ENCODE results near the gene ADAMTSL1. TPM values are rescaled to one million over a fixed set of nuclear protein-coding genes. Genes with fewer than 3 reads are reported as not detected.

ADAMTSL1 gene
- polyA plus RNA-seq, 1 donor from 2014 or later: 1.1 TPM

DNA sequence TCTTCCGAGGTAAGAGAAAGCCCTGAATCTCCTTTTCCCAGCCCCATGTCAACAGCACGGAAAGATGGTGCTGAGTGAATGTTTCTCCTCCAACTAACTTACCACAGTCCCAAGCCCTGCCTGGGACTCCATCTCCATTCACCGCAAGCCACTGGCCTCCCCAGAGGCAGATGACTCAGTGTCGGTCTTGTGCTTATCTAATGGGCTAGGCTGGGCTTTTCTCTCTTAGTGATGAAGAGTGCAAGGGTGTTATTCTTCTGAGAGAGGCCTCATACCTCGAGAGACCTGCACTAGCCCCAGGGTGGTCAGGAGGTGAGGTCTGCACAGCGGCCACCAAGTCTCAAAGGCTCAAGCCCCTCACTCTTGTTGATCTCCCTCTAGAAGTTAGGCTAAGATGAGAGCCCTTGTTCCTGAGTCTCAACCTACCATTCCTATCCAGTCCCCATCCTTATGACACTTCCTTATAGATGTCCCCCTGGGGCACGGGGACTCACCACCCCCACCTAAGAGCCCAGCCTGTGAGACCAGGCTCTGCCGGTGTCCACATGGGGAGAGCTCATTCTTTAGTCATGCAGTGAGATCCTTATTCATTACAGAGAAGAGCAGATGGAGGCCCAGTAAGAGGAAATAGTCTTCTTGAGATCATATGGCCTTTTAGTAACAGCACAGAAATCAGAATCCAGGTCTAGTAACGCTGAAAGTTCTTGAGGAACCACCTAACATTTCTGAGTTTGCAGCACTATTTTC lies 432.1 kb downstream of the ADAMTSL1 start:
- Histone ChIP-seq H3K36me3 (ENCODE audit: insufficient read depth, low read length) (no peaks in the 10 kb centered on the region), H3F3A (ENCODE audit: insufficient read depth, low read length, poor library complexity, severe bottlenecking) (no peaks in the 10 kb centered on the region), H3K79me2 (replicated peaks; ENCODE audit: insufficient read depth, low read length) (no peaks in the 10 kb centered on the region), H3K4me2 (ENCODE audit: low read length) (no peak overlapping the region), H3K9me2 (ENCODE audit: insufficient read depth, low read length) (no peaks in the 10 kb centered on the region), H4K20me1 (ENCODE audit: insufficient read depth) (no peaks in the 10 kb centered on the region), H2AFZ (ENCODE audit: low read depth, low read length) (no peak overlapping the region), H3K9me3 (ENCODE audit: low read length) (no peaks in the 10 kb centered on the region), H3K27ac (ENCODE audit: low read length) (no peak overlapping the region), H3K4me3 (ENCODE audit: low read length) (no peak overlapping the region), H3K9ac (ENCODE audit: low read length) (no peak overlapping the region), H3K27me3 (ENCODE audit: insufficient read depth, low read depth, low read length) (no peaks in the 10 kb centered on the region)
- TF ChIP-seq EP300 (conservative IDR thresholded peaks at IDR 0.05; ENCODE audit: poor library complexity, severe bottlenecking) (no peak), RAD21 (conservative IDR thresholded peaks at IDR 0.05) (no peak), MXI1 (conservative IDR thresholded peaks at IDR 0.05; ENCODE audit: poor library complexity, severe bottlenecking) (no peak), EZH2 (IDR thresholded peaks at IDR 0.05; ENCODE audit: borderline replicate concordance, insufficient read depth, low read length, poor library complexity, severe bottlenecking) (no peak), SMC3 (conservative IDR thresholded peaks at IDR 0.05; ENCODE audit: poor library complexity) (no peak), POLR2AphosphoS5 (IDR thresholded peaks at IDR 0.05) (no peak), TAF1 (IDR thresholded peaks at IDR 0.05; ENCODE audit: low read depth) (no peak)
- TF ChIP-seq, protein P1, sequence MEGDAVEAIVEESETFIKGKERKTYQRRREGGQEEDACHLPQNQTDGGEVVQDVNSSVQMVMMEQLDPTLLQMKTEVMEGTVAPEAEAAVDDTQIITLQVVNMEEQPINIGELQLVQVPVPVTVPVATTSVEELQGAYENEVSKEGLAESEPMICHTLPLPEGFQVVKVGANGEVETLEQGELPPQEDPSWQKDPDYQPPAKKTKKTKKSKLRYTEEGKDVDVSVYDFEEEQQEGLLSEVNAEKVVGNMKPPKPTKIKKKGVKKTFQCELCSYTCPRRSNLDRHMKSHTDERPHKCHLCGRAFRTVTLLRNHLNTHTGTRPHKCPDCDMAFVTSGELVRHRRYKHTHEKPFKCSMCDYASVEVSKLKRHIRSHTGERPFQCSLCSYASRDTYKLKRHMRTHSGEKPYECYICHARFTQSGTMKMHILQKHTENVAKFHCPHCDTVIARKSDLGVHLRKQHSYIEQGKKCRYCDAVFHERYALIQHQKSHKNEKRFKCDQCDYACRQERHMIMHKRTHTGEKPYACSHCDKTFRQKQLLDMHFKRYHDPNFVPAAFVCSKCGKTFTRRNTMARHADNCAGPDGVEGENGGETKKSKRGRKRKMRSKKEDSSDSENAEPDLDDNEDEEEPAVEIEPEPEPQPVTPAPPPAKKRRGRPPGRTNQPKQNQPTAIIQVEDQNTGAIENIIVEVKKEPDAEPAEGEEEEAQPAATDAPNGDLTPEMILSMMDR (IDR thresholded peaks at IDR 0.05; ENCODE audit: poor library complexity, severe bottlenecking): no peak
- TF ChIP-seq, protein P2, sequence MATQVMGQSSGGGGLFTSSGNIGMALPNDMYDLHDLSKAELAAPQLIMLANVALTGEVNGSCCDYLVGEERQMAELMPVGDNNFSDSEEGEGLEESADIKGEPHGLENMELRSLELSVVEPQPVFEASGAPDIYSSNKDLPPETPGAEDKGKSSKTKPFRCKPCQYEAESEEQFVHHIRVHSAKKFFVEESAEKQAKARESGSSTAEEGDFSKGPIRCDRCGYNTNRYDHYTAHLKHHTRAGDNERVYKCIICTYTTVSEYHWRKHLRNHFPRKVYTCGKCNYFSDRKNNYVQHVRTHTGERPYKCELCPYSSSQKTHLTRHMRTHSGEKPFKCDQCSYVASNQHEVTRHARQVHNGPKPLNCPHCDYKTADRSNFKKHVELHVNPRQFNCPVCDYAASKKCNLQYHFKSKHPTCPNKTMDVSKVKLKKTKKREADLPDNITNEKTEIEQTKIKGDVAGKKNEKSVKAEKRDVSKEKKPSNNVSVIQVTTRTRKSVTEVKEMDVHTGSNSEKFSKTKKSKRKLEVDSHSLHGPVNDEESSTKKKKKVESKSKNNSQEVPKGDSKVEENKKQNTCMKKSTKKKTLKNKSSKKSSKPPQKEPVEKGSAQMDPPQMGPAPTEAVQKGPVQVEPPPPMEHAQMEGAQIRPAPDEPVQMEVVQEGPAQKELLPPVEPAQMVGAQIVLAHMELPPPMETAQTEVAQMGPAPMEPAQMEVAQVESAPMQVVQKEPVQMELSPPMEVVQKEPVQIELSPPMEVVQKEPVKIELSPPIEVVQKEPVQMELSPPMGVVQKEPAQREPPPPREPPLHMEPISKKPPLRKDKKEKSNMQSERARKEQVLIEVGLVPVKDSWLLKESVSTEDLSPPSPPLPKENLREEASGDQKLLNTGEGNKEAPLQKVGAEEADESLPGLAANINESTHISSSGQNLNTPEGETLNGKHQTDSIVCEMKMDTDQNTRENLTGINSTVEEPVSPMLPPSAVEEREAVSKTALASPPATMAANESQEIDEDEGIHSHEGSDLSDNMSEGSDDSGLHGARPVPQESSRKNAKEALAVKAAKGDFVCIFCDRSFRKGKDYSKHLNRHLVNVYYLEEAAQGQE (IDR thresholded peaks at IDR 0.05; ENCODE audit: borderline replicate concordance): no peak

DNA sequence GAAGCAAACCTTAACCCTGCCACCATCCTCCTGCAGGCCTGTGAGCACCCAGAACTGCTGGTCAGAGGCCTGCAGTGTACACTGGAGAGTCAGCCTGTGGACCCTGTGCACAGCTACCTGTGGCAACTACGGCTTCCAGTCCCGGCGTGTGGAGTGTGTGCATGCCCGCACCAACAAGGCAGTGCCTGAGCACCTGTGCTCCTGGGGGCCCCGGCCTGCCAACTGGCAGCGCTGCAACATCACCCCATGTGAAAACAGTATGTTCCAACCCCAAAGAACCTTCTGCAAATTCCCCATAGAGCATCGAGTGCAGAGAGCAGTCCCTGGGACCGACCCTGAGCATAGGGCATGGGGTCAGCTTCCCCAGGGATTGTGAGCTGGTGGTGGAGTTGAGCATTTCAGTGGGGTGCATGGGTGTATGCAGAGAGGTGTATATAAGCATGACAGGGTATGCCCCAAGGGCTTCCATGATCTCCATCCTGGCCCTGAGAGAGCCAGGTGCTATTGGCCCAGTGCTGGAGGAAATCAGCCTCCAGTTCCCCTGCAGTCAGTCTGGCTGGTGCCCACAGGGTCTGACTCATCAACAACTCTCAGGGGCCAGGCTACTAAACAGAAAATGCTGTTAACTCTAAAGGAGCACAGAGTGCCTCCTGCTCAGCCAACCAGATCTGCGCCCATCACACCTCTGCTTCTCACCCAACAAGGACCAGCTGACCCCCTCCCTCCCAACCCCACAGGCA lies 432.9 kb downstream of the ADAMTSL1 start:
- no peaks in the 10 kb centered on the region for H3F3A ChIP-seq (ENCODE audit: insufficient read depth, low read length, poor library complexity, severe bottlenecking)
- no peak overlapping the region for H3K27ac ChIP-seq (ENCODE audit: low read length)
- H3K9me3 ChIP-seq (ENCODE audit: low read length): no peaks in the 10 kb centered on the region
- TF ChIP-seq, protein P1 (IDR thresholded peaks at IDR 0.05; ENCODE audit: poor library complexity, severe bottlenecking): no peak
- TF ChIP-seq, protein P2 (IDR thresholded peaks at IDR 0.05; ENCODE audit: borderline replicate concordance): no peak
- TF ChIP-seq TAF1 (IDR thresholded peaks at IDR 0.05; ENCODE audit: low read depth): no peak
- TF ChIP-seq EP300 (conservative IDR thresholded peaks at IDR 0.05; ENCODE audit: poor library complexity, severe bottlenecking): no peak
- TF ChIP-seq RAD21 (conservative IDR thresholded peaks at IDR 0.05): no peak
- TF ChIP-seq POLR2AphosphoS5 (IDR thresholded peaks at IDR 0.05): no peak
- no peak for TF ChIP-seq MXI1 (conservative IDR thresholded peaks at IDR 0.05; ENCODE audit: poor library complexity, severe bottlenecking)
- no peak for TF ChIP-seq SMC3 (conservative IDR thresholded peaks at IDR 0.05; ENCODE audit: poor library complexity)
- TF ChIP-seq EZH2 (IDR thresholded peaks at IDR 0.05; ENCODE audit: borderline replicate concordance, insufficient read depth, low read length, poor library complexity, severe bottlenecking): no peak
- H3K36me3 ChIP-seq (ENCODE audit: insufficient read depth, low read length): no peaks in the 10 kb centered on the region
- no peak overlapping the region for H3K4me3 ChIP-seq (ENCODE audit: low read length)
- no peaks in the 10 kb centered on the region for H3K79me2 ChIP-seq (replicated peaks; ENCODE audit: insufficient read depth, low read length)
- H3K9ac ChIP-seq (ENCODE audit: low read length): no peak overlapping the region
- H4K20me1 ChIP-seq (ENCODE audit: insufficient read depth): no peaks in the 10 kb centered on the region
- no peak overlapping the region for H3K4me2 ChIP-seq (ENCODE audit: low read length)
- H2AFZ ChIP-seq (ENCODE audit: low read depth, low read length): no peak overlapping the region
- no peaks in the 10 kb centered on the region for H3K27me3 ChIP-seq (ENCODE audit: insufficient read depth, low read depth, low read length)
- H3K9me2 ChIP-seq (ENCODE audit: insufficient read depth, low read length): no peaks in the 10 kb centered on the region

Data from neural cell (in vitro differentiated cells).